Endothelial cell of hepatic sinusoid (primary cell): ENCODE data around the gene ELAPOR2.
"Not testable (repeated sequence)": the region's sequence is repeated elsewhere in the genome, so short reads cannot be mapped to it uniquely, and the experiment has no call there.

ENCODE experiments used
- in situ Hi-C: cut with HindIII; loops from 2 replicates; pipeline ENCODE4 v1.10.0; 2017; ENCODE audit warnings: low sequenced_read_pairs

ELAPOR2 gene

GRCh38 chr7:87048839-87049238 is 10.6 kb downstream of the ELAPOR2 start:
- in situ Hi-C loops, result no loop called here

- in situ Hi-C loops, result no loop called here
Observed at GRCh38 chr7:87046456-87046855, 13.0 kb downstream of the ELAPOR2 start.

GRCh38 chr7:87044713-87045112 is 14.7 kb downstream of the ELAPOR2 start:
- in situ Hi-C loops, result not testable (repeated sequence)

GRCh38 chr7:87041586-87041985 is 17.9 kb downstream of the ELAPOR2 start:
- in situ Hi-C loops, result not testable (repeated sequence)

GRCh38 chr7:87039691-87040299 is 19.7 kb downstream of the ELAPOR2 start:
- in situ Hi-C loops, result not testable (repeated sequence)

GRCh38 chr7:87038993-87039690 is 20.3 kb downstream of the ELAPOR2 start:
- in situ Hi-C loops, result no loop called here

GRCh38 chr7:87036985-87037384 is 22.5 kb downstream of the ELAPOR2 start:
- in situ Hi-C loops, result no loop called here

- in situ Hi-C loops, result no loop called here
Observed at GRCh38 chr7:87032604-87033339, 26.7 kb downstream of the ELAPOR2 start.

GRCh38 chr7:87029078-87029477 is 30.4 kb downstream of the ELAPOR2 start:
- in situ Hi-C loops, result no loop called here

GRCh38 chr7:87028636-87029035 is 30.8 kb downstream of the ELAPOR2 start:
- in situ Hi-C loops, result no loop called here

GRCh38 chr7:87027900-87028299 is 31.6 kb downstream of the ELAPOR2 start:
- in situ Hi-C loops, result no loop called here

GRCh38 chr7:87021285-87021684 is 38.2 kb downstream of the ELAPOR2 start:
- in situ Hi-C loops, result no loop called here

- in situ Hi-C loops, result no loop called here
Observed at GRCh38 chr7:87016606-87017005, 42.8 kb downstream of the ELAPOR2 start.

- in situ Hi-C loops, result loop anchor here (5.0 kb wide), 1 partner anchor 63 kb away; no protein-coding TSS in a partner anchor
Observed at GRCh38 chr7:87013840-87014190, 45.6 kb downstream of the ELAPOR2 start.

- in situ Hi-C loops, result loop anchor here (5.0 kb wide), 1 partner anchor 64 kb away; no protein-coding TSS in a partner anchor
Observed at GRCh38 chr7:87013136-87013839, 46.2 kb downstream of the ELAPOR2 start.
